GM21529 (cell line): ENCODE measurements around the gene PRR14.
"Not testable (repeated sequence)": the region's sequence is repeated elsewhere in the genome, so short reads cannot be mapped to it uniquely, and the experiment has no call there.

Source experiments
- ATAC-seq: cut with Tn5 transposase; IDR thresholded peaks from one replicate; pipeline ENCODE4 v1.9.1; 2021; ENCODE audit not compliant: unreplicated experiment

Gene PRR14

DNA sequence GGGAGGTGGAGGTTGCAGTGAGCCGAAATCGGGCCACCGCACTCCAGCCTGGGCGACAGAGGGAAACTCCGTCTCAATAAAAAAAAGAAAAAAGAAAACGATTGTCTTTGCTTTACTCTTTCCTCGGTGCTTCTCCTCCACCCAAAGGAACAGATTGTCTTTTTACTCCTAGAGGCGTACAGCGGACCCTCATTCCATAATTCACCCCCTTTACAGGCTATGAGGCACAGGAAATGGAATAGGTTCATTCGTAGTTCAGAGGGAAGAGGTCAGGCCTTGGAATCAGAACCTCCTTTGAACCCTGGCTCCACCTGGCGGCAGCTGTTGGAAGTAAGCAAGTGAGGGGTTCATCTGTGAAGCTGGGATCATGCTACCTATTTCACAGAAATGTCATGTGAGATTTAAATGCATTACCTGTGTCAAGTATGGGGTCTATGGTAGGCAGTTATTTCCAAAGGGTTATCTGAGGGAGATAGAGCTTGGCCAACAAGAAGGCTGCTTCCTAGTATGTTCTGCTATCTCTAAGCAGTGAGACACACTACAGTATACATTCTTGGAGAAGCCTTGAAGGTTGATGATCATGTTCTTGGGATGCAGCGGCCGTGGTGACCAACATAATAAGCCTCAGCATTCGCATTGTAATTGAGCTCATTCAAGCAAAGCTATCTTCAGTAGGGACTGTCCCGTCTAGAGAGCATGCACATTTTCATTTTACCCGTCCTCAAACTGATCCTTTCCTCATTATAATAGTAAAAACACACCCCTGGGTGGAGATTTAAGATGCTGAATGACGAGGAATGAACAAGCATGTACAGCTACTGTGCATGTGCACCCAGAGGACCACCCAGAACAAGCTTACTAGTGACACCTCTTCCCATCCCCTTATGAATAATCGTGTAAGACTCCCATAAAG lies 21.9 kb upstream of the PRR14 start:
- ATAC-seq, result no peak

DNA sequence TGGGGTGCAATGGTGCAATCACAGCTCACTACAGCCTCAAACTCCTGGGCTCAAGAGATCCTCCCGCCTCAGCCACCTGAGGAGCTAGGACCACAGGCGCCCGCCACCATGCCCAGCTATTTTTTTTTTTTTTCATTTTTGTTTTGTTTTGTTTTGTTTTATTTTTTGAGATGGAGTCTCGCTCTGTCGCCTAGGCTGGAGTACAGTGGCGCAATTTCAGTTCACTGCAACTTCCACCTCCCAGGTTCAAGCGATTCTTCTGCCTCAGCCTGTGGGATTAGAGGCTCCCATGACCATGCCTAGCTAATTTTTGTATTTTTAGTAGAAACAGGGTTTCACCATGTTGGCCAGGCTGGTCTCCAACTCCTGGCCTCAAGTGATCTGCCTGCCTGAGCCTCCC lies 18.3 kb upstream of the PRR14 start:
- ATAC-seq, result not testable (repeated sequence)

DNA sequence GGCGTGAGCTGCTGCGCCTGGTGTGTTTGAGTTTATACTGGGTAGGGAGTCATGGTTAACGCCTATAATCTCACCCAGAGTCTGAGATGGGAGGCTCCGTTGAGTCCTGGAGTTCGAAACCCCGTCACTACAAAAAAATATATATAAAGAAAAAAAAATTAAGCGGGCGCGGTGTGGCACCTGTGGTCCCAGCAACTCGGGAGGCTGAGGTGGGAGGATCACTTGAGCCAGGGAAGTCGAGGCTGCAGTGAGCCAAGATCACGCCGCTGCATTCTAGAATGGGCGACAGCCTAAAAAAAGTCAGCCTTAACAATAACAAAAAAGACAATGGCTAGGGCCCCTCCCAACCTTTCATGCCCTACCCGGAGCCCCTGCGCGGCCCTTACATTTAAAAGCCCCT lies 17.2 kb upstream of the PRR14 start:
- no peak for ATAC-seq

DNA sequence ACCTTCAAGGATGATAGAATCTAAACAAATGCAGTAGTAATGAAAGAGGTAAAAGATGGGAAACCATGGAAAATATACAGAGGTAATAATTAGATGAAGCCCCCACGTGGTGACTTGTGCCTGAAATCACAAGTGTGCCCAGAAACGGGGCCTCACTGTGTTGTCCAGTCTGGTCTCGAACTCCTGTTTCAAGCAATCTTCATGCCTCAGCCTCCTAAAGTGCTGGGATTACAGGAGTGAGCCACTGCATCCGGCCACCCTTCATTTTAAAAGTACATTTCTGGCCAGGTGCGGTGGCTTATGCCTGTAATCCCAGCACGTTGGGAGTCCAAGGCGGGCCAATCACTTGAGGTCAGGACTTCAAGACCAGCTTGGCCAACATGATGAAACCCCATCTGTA lies 14.2 kb upstream of the PRR14 start:
- ATAC-seq, result no peak

DNA sequence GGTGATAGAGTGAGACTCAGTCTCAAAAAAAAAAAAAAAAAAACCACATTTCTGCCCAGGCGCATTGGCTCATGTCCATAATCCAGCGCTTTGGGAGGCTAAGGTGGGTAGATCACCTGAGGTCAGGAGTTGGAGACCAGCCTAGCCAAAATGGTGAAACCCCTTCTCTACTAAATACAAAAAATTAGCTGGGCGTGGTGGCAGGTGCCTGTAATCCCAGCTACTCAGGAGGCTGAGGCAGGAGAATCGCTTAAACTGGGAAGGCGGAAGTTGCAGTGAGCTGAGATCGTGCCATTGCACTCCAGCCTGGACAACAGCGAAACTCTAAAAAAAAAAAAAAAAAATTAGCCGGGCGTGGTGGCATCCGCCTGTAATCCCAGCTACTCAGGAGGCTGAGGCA lies 13.6 kb upstream of the PRR14 start:
- ATAC-seq, result not testable (repeated sequence)

DNA sequence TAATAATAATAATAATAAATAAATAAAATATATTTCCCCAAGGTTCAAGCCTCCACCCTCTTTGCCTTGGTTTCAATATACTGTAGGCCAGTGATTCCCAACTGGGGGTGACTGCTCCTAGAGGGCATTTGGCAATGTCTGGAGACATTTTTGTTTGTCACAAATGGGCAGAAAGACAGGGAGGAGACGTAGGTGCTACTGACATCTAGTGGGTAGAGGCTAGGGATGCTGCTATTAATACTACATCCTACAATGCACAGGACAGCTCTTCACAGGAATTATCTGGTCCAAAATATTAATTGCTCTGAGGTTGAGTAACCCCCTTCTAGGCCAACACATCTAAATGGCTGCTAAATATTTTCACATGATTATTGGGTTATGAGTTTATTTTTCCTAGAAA lies 12.8 kb upstream of the PRR14 start:
- ATAC-seq, result no peak

DNA sequence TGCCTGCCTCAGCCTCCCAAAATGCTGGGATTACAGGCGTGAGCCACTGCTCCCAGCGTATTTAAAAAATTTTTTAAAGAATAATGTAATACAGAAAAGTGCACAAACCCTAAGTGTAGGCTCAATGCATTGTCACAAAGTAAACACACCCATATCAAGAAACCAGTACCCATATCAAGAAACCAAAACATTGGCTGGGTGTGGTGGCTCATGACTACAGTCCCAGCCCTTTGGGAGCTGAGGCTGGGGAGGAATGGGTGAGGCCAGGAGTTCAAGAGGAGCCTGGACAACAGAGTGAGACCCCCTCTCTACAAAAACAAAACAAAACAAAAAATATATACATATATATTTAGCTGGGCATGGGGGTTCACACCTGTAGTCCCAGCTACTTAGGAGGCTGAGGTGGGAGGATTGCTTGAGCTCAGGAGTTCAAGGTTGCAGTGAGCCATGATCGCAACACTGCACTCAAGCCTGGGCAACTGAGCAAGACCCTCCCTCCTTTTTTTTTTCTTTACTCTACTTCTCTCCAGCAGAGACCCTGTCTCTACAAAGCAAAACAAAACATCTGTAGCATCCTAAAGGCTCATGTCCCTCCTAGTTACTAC lies 9.3 kb upstream of the PRR14 start:
- ATAC-seq, result no peak

DNA sequence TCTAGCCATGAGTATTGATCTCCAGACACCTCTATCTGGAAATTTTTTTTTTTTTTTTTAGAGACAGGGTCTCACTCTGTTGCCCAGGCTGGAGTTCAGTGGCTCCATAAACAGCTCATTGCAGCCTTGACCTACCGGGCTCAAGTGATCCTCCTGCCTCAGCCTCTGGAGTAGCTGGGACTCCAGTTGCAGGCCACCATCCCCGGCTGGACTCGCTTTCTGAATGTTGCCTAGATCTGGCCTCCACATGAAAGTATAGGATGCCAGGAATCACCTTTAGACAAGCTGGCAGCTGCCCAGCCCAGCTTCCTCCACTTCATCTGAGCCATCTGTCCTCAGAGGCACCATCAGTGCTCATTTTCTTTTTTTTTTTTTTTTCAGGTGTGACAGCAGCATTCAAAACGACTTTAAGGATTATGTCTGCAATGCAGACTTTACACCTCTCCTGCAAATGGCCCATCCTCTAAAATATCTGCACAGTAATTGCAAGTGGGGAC lies 6.4 kb upstream of the PRR14 start:
- no peak for ATAC-seq

DNA sequence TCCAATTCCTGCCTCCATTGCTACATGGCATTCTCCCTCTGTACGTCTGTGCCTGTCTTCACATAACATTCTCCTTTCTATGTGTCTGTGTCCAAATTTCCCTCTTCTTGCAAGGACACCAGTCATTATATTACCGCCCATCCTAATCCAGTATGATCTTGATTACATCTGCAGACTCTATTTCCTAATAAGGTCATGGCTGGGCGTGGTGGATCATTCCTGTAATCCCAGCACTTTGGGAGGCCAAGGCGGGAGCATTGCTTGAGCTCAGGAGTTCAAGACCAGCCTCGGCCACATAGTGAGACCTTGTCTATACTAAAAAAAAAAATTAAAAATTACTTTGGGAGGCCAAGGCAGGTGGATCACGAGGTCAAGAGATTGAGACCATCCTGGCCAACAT lies 5.0 kb upstream of the PRR14 start:
- ATAC-seq, result no peak

DNA sequence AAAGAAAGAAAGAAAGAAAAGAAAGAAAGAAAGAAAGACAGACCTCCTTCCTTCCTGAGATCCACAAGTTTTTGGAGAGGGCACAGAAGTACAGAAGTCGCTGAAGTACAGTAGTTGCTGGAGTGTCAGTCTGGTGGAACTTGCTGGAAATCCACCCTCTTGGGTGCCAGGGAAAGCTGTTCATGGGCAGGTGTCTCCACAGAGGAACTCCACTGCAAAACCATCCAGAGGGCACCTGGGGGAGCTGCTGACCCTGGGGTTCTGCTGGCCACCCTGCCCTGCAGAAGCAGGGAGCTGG lies 3.5 kb upstream of the PRR14 start:
- ATAC-seq, result no peak

DNA sequence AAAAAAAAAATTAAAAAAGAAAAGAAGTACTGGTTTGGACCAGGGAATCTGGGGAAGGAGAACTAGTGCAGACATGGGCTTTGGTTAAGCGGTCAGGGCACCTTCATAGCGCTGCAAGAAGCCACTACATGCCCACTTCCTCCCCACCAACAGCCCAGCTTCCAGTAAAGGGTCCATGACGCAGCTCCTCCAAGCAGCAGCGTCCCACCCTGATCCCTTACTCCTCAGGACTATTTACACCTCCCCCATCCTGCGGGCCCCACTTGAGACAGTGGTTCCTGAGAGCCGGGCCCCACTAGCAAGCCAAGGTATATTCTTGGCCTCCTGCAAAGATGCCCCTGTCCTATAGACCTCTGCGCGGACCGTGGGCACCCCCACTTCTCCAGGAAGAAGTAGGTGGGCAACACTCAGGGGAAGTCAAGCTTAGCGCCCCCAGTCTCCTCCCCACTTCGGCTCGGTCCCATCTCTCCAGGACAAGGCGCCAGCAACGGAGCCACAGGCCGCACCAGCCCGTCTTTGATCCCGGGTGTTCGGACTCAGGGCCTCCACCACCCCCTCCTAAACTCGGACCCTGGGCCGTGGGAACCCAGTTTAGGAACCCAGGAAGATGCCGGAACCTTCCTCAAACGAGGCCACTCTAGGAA lies 913 bp upstream of the PRR14 start:
- no peak for ATAC-seq

DNA sequence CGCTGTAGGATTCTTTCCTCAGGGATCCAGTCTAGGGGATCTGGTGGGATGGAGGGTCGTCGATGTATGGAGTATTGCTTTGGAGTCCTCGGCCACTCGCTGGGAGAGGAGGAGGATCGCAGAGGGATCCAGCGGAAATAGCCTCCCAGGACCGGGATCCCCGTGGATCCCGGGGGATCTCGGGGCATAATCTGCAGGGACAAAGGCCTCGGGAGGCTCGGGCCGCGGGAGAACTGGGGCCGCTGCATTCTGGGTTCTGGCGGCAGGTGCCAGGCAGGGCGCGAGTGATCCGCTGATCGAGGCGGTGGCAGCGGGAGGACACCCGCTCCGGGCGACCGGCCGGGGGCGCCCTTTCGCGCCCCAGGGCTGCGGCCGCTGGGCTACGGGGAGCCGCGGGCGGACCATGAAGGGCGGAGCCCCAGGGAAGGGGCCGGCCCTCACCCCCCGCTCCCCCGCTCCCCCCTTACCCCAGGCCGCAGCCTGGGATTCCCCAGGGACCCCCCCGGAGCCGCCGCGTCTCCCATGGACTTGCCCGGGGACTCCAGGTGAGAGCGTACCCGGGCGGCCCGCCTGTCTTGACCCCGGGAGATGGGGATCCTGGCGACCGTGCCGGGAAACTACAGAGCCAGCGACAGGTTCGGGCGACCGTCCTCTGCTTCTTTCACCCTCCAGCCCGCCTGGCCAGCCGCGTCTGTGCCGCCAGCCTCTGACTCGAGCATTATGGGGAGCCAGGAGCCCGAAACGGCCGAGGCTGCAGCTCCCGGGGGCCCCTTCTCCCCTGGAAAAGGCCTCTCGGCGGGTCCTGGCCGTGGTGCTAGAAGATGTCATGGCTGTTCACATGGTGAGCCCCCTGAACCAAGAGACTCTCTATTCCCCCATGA lies 604 bp downstream of the PRR14 start:
- ATAC-seq, result peak; percentile 54

DNA sequence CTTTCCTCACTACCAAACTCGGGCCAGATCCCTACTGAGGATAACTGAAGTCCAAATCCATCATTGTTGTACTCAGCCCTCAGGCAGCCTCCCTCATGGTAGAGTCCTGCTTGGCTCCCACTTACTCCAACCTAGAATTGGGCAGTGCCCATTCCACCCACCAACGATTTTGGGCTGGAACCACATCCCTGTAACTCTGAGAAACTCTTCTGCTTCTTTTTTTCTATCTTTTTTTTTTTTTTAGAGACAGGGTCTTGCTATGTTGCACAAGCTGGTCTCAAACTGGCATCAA lies 1.2 kb downstream of the PRR14 start:
- no peak for ATAC-seq

DNA sequence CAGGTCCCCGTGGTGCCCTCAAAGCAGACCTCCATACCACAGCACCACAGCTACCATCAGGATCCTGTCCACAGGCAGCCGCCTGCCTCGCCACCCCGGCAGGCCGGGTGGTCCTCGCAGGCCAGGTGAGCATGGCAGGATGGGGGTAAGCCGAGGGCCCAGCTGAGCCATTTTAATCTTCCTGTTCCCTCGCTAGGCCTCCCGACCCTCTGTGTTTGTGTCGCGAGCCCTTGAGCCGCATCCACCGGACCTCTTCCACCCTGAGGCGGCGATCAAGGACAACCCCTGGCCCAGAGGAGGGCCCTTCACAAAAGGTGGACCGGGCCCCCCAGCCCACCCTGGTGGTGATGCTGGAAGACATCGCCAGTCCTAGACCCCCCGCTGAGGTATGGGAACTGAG lies 2.0 kb downstream of the PRR14 start:
- ATAC-seq, result no peak

DNA sequence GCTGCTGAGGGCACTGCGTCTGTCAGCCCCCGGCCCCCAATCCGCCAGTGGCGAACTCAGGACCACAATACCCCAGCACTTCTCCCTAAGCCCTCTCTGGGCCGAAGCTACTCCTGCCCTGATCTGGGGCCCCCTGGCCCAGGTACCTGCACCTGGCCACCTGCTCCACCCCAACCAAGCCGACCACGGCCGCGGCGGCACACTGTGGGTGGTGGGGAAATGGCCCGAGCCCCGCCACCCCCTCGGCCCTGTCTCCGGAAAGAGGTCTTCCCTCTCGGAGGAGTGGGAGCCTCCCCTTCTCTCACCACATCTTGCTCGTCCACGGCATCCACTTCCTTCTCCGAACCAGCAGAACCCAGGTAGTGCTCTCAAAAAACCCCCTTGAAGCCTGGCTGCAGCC lies 4.1 kb downstream of the PRR14 start:
- no peak for ATAC-seq

DNA sequence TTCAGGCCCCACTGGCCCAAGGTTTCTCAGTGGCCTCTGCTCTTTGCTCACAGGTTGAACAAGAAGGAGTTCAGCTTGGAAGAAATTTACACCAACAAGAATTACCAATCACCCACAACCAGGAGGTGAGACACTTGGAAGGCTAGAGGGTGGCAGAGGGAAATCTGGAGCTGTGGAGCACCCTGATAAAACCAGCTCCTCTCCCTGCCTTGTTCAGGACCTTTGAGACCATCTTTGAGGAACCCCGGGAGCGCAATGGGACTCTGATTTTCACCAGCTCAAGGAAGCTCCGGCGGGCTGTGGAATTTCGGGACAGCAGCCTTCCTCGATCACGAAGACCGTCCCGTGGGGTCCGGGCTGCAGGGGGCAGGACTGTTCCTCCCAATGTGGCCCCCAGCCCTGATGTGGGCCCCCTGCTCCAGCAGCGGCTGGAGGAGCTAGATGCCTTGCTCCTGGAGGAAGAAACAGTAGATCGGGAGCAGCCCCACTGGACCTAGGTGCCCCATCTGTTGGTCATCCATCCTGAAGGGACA lies 5.1 kb downstream of the PRR14 start:
- no peak for ATAC-seq

DNA sequence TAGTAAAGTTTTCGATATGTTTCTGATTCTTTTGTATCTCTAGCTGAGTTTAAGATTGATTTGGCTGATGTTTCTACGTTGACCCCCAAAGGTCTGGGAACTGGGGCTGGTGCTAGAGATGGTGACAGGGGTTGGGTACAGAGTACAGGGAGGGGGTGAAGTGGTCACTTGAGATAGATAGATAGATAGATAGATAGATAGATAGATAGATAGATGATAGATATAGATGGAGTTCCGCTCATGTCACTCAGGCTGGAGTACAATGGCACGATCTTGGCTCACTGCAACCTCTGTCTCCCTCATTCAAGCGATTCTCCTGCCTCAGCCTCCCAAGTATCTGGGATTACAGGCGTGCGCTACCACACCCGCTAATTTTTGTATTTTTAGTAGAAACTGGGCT lies 5.6 kb downstream of the PRR14 start:
- no peak for ATAC-seq

DNA sequence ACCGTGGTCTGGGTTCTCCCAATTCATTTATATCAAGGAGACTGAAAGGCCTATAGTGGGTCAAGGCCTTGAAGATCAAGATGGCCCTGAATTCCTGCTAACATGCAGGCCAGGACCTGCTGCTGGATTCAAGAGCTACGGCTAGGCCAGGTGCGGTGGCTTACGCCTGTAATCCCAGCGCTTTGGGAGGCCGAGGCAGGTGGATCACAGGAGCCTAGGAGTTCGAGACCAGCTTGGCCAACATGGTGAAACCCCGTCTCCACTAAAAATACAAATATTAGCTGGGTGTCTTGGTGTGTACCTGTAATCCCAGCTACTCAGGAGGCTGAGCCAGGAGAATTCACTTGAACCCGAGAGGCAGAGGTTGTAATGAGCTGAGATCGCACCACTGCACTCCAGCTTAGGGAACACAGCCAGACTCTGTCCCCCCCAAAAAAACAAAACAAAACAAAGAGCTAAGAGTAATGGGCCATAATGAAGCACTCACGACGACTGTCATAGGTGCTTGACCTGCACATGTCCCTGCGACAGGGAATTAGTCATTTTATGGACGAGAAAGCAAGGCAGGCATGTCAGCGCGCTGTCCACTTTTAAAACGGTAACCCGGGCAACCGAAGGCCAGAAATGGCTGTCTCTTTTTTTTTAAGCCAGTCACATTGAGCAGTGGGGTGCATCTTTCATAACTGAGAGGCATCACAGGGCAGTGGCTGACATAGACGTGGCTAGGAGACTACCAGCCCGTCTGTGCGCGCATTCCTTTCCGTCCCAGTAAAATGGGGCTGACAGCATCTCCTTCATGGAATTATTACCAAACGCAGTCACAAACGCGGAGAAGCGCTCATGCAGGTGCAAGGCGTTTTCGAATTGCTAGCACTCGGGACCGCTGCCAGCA lies 6.5 kb downstream of the PRR14 start:
- no peak for ATAC-seq

DNA sequence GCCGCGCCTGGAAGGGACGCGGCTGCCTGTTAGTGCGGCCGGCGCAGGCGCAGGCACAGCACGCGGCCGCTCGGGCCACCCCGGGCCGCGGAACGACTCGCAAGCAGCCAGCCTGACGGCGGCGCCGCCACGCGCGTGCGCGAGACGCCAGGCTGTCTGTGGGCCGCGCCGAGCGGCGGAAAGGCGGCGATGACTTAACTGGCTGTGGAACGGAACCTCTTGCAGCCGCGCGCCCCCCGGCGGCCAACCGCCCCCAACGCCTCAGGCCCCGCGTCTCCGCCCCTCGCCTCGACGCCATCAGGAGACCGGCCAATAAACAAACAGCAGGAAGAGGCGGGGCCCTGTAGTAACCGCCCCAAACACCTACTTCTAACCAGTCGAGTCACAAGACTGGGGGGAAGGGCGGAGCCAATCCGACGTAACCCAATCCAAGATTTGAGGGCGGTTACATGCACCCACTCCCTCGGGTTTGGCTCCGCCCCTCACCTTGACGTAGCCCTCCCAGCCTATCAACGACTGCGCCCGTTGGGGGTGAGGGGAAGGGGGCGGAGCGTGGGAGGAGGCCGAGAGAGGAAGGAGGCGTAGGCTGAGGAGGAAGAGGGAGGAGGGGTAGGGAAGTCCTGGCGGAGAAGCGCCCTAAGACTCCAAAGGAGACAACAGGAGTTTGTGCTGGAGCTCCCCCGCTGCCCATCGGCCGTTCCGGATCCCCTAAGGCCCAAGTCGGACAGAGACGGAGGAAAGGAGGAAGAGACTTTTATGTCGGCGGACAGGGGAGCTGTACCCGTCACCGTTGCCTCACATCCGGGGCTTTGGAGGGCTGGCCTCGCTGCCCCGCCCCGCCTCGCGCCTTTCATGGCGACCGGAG lies 7.3 kb downstream of the PRR14 start, which contains the start of gene FBRS:
Gene FBRS (plus strand): TSS at position 566 of the 865 bp plus-strand sequence. CDS start 1,088 bp downstream, outside the sequence.
- peak; percentile 62 for ATAC-seq
